ENCODE measurements around the gene WDR13. TPM values are rescaled to one million over a fixed set of nuclear protein-coding genes. Genes with fewer than 3 reads are reported as not detected.

WDR13 gene
- total and polyA plus RNA-seq, 2 experiments from 2014 or later = 117 to 167 TPM

GRCh38 chrX:48573690-48574269 lies 23.5 kb upstream of the WDR13 start:
- Histone ChIP-seq H2AFZ (peak overlapping the region; percentile 51), H4K20me1 (ENCODE audit: insufficient read depth, poor library complexity, severe bottlenecking) (no peaks in the 10 kb centered on the region), H3K4me3 (no peak overlapping the region), H3K36me3 (replicated peaks; ENCODE audit: insufficient read depth, low read depth) (peaks cover 4% of the 10 kb centered on the region), H3K4me2 (peak overlapping the region; percentile 78), H3K79me2 (peaks cover 14% of the 10 kb centered on the region), H3K27ac (peak overlapping the region; percentile 99), H3K9me3 (ENCODE audit: low read depth) (no peaks in the 10 kb centered on the region), H3K27me3 (no peaks in the 10 kb centered on the region), H3K9me2 (replicated peaks; ENCODE audit: insufficient read depth) (no peaks in the 10 kb centered on the region), H3K4me1 (ENCODE audit: insufficient read depth) (no peaks in the 10 kb centered on the region)
- TF ChIP-seq EZH2phosphoT487 (IDR thresholded peaks at IDR 0.05; ENCODE audit: low read depth, severe bottlenecking, unreplicated experiment) (no peak), EZH2 (IDR thresholded peaks at IDR 0.05; ENCODE audit: borderline replicate concordance) (no peak), CTCF (IDR thresholded peaks at IDR 0.05; ENCODE audit: poor library complexity) (no peak)
- peak; percentile 28 for DNase-seq (ENCODE audit: low spot score)
- 60% methylated on average over 19 of the region's 19 CpGs for WGBS (ENCODE audit: low lambda C conversion rate, missing lambda C conversion rate)

- WGBS (ENCODE audit: low lambda C conversion rate, missing lambda C conversion rate) = 42% methylated on average over 70 of the region's 71 CpGs
- peak; percentile 93 for DNase-seq (ENCODE audit: low spot score)
- peaks cover 14% of the 10 kb centered on the region for H3K79me2 ChIP-seq
- peak within 1 kb of the TSS; percentile 99 for H3K27ac ChIP-seq
- H3K4me1 ChIP-seq (ENCODE audit: insufficient read depth) = no peaks in the 10 kb centered on the region
- H3K27me3 ChIP-seq = no peaks in the 10 kb centered on the region
- H4K20me1 ChIP-seq (ENCODE audit: insufficient read depth, poor library complexity, severe bottlenecking) = no peaks in the 10 kb centered on the region
- H3K36me3 ChIP-seq (replicated peaks; ENCODE audit: insufficient read depth, low read depth) = peaks cover 4% of the 10 kb centered on the region
- peak within 1 kb of the TSS; percentile 51 for H2AFZ ChIP-seq
- peak within 1 kb of the TSS; percentile 92 for H3K4me2 ChIP-seq
- H3K9me3 ChIP-seq (ENCODE audit: low read depth) = no peaks in the 10 kb centered on the region
- H3K4me3 ChIP-seq = peak within 1 kb of the TSS; percentile 63
- no peak for TF ChIP-seq EZH2phosphoT487 (IDR thresholded peaks at IDR 0.05; ENCODE audit: low read depth, severe bottlenecking, unreplicated experiment)
- TF ChIP-seq CTCF (IDR thresholded peaks at IDR 0.05; ENCODE audit: poor library complexity) = peak; percentile 16
- no peaks in the 10 kb centered on the region for H3K9me2 ChIP-seq (replicated peaks; ENCODE audit: insufficient read depth)
These were observed 22.7 kb upstream of the WDR13 start, which contains the start of gene RBM3 for GRCh38 chrX:48574270-48575266. Gene RBM3, plus strand, starts transcription at chrX:48574484. Its CDS starts 697 bp downstream, at chrX:48575181.

GRCh38 chrX:48575642-48576041 lies 21.6 kb upstream of the WDR13 start:
- H3K27ac ChIP-seq = no peak overlapping the region
- H3K9me3 ChIP-seq (ENCODE audit: low read depth) = no peaks in the 10 kb centered on the region
- peaks cover 4% of the 10 kb centered on the region for H3K36me3 ChIP-seq (replicated peaks; ENCODE audit: insufficient read depth, low read depth)
- no peak for DNase-seq (ENCODE audit: low spot score)
- no peaks in the 10 kb centered on the region for H4K20me1 ChIP-seq (ENCODE audit: insufficient read depth, poor library complexity, severe bottlenecking)
- no peaks in the 10 kb centered on the region for H3K4me1 ChIP-seq (ENCODE audit: insufficient read depth)
- peaks cover 14% of the 10 kb centered on the region for H3K79me2 ChIP-seq
- no peak overlapping the region for H2AFZ ChIP-seq
- 73% methylated on average over 13 of the region's 13 CpGs for WGBS (ENCODE audit: low lambda C conversion rate, missing lambda C conversion rate)
- H3K9me2 ChIP-seq (replicated peaks; ENCODE audit: insufficient read depth) = no peaks in the 10 kb centered on the region
- H3K4me2 ChIP-seq = peak overlapping the region; percentile 92
- no peaks in the 10 kb centered on the region for H3K27me3 ChIP-seq
- TF ChIP-seq EZH2phosphoT487 (IDR thresholded peaks at IDR 0.05; ENCODE audit: low read depth, severe bottlenecking, unreplicated experiment) (no peak), CTCF (IDR thresholded peaks at IDR 0.05; ENCODE audit: poor library complexity) (no peak), EZH2 (IDR thresholded peaks at IDR 0.05; ENCODE audit: borderline replicate concordance) (no peak)
- peak overlapping the region; percentile 63 for H3K4me3 ChIP-seq
